Activated effector memory CD4-positive, alpha-beta T cell treated with Interleukin-2 at 50 U/mL for 16 hours (primary cell): ENCODE results near the gene FBLN2.
"Not testable (repeated sequence)": the region's sequence is repeated elsewhere in the genome, so short reads cannot be mapped to it uniquely, and the experiment has no call there.

Source experiments
- DNase-seq: peaks from one replicate; pipeline ENCODE4 v3.0.0-alpha.2; 2020

FBLN2 gene

DNA sequence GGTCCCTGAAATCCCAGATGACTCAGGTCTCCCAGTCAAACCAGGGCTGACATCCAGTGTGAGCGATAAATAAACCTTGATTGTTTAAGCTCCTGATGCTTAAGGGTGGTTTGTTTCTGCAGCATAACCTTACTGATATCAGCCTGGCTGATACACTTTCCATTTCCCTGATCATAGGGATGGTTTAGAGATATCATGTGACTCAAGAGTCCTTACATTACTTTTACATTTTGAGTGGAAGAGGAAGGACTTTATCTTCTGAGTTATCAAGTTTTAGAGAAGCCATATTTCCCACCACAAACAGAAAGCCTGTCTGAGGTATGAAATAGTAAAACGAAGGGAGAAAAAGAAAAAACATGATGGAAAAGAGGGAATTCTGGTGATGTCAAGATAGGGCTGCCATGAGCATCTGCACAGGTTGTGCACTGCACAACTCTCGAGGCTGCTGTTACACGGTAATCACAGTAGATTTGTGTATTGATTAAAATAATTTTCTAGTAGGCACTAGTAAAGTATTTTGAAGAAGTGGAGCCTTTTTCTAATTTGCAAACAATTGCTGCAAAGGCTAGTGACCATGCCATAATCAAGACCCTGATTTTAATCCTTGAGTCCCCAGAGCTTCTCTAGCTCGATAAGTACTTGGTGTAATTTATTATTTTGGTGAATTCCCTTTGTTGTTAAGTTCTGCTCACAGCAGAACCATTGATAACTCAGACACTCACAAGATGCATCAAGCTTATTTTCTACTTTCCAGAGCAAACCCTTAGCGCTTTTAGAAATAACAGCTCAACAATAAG is 34.1 kb upstream of the FBLN2 start:
- DNase-seq = no peak

DNA sequence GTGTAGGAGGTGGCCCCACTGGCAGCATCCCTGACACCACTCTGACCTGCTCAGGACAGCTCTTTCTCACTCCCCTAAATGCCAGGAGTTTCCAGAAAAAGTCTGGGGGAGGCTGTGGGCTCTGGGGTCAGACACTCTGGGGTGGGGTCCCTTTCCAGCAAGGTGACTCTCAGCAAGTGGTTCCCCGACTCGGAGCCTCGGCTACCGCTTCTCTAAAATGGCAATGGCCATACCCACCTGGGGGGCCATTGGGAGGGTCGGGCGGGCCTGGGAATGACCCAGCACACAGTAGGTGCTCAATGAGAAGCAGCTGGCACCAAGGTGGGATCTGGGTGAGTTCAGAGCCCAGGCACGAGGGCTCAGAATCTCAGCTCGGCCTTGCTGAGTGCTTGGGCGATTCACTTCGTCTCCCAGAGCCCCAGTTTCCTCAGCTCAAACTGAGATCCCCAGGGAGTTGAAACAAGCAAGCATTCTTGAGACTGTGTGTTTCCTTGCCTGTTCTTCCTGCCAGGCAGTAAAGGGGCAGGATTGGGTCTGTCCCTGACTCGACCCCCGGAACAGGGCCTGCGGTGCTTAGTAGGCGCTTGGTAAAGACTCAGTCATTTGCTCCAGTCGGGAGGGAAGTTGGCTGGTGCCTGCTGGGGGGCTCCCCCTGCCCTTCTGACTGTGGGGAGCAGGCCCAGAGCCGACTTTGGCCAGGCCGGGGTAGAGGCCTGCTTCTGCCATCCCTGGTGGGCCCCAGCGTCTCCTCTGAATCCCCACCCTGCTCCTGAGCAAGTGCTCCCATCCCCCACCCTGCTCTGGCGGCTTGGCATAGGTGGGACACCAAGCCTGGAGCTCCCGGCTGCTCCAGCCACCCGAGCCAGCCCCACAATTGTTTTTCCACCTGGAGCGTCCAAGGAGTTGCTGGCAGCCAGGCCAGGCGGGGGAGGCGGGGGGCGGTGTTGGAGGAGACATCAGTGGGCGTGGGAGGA is 32.9 kb upstream of the FBLN2 start:
- no peak for DNase-seq

DNA sequence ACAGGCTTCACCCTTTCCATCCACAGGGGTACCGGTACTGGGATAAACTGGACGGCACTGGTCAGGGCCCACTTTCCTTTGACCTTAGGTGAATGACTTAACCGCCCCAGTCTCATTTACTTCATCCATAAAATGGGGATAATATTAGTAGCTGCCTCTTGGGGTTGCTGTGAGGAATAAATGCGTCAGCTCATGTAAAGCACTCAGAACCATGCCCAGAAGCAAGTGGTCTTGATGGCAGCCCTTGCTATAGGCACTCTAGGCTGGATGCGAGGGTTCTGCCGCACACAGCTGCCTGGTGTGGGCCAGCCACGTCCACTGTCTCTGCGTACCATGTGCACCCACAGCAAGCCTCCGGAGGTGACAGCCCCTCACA is 32.2 kb upstream of the FBLN2 start:
- no peak for DNase-seq

DNA sequence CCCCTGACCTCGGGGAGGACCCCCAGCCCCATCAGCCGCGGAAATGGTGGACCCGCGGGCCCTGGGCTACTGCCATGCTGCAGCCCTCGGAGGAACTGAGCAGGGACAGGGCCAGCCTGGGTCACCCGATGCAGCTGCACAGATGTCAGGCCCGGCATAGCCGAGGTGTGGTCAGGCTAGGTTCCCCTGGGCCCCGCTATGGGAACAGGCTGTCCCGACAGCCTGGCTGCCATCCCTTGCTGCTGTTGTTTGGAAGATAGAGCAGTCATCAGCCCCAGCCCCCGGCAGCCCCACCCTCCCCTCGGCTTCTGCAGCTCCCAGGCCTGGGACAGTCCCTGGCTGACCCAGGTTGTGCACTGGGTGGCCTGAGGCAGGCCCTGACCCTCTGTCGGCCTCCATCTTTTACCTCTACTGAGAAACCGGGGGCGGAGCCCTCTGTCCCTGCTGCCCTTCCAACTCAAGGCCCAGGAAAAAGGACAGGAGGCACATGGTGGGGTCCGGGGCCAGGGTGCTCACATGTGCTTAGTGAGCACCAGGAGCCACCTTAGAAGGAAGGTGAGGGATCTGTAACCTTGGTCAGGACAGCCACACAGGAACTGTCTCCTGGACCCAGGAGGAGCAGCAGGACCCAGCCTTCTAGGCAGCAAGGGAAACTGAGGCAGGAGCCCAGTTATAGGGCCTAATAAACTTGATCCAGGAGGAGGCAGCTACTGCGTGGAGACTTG is 31.5 kb upstream of the FBLN2 start:
- DNase-seq = no peak

DNA sequence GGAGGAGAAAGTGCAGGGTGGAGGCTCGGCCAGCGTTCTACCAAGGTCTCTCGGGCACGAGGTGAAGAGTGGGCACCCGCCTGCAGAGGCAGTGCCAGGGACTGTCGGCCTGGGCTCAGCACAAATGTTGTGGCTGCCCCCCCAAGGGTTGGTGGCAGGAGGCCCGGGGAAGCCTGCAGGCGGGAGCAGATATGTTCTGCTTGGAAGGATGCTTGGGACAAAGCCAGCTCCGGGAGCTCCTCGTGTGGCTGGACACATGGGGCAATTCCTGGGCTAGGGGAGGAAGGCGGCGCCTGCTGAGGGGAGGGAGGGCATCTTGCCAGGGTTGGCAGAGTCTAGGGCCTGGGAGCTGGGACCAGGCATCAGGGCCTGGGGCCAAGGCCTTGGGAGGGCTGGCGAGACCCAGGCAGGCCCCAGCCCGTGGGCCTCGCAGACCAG is 30.4 kb upstream of the FBLN2 start:
- no peak for DNase-seq

DNA sequence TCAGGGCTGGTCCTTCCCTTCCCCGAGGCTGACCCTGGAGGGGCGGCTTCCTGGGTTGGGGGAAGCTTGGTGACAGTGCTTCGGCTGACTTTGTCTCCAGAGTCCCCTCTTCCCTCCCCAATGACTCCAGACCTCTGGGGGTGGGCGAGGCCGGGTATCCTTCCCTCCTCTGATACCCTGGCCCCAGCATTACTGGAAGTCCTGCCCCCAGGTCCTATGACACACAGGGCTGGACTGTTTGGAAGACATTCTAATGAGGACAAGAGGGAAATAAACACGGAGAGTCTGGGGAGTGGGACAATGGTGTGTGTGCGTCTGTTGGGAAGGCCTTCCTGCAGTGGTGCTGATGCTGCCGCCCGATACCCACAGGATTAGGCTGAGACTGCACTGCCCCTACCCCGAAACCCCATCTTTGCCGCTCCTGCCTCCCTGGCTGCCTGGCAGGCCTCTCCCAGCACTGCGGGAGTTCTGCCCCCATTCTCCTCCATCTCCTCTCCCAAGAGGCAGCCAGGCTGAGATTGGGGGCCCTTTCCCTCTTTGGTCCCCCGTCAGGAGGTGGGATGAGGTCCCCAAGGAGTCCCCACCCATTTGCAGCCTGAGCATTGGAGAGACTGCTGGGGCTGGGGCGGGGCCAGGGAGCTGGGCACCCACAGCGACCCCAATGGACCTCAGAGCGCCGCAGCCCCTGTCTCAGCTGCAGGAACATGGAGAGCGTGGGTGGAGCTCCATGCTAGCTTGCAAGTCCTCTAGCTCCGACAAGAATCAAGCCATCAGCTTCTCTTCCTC is 29.7 kb upstream of the FBLN2 start:
- DNase-seq = no peak

DNA sequence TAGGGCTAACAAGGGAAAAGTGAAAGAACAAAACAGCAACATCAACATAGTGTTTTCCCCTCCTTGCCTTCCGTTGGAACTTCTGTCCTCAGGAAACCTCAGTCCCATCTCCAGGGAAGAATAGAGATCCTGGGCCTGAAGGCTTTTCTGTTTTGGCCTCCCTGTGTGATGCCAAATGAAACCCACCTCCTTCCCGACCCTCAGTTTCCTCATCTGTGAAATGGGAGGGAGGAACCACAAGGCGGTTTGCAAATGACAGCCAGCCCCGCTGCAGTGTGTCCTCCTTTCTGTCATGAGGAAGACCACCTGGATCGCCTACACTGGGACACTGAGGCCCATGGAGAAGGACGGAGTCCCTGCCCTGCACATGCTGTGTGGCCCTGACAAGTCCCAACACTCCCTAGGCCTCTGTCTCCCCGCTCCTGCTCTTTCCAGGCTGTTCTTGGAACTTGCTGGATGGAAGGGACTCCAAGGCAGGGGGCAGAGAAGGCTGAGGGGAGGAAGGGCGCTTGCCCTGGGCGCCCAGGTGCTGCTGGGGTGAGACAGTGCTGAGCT is 28.5 kb upstream of the FBLN2 start:
- no peak for DNase-seq

DNA sequence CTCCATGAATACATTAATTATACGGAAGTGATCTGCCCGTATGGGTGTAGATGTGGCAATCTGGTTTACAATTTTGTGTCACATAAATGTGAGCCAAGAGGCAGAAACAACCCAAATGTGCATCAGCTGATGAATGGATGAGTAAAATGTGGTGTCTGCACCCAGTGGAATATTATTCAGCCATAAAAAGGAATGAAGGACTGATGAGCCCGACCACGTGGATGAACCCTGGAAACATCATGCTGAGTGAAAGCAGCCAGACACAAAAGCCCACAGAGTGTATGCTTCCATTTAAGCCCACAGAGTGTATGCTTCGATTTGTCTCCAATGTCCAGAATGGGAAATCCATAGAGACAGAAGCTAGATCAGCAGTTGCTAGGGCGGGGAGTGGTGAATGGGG is 27.6 kb upstream of the FBLN2 start:
- no peak for DNase-seq

DNA sequence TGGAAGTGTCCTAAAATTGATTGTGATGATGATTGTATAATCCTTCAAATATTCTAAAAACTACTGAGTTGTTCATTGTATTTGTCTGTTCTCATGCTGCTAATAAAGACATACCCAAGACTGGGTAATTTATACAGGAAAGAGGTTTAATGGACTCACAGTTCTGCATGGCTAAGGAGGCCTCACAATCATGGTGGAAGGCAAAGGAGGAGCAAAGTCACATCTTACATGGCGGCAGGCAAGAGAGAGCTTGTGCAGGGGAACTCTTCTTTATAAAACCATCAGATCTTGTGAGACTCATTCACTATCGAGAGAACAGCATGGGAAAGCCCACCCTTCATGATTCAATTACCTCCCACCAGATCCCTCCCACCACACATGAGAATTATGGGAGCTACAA is 27.2 kb upstream of the FBLN2 start:
- not testable (repeated sequence) for DNase-seq

DNA sequence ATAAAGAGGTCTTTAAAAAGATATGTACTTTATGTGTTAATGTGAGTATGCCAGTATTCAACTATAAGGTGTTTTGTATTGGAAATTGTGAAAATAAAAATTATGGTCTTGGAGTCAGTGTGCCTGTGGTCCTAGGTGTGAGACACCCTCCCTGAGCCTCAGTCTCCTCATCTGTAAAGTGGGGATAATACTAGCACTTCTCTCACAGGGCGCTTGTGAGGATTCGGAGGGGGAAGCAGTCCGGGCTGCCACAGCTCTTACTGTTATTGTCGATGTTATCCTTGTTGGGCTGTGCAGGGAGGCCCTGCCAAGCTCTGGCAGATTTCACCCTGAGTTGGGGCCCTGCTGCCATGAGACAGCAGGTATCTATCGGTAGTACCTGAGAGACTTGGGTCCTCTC is 26.7 kb upstream of the FBLN2 start:
- no peak for DNase-seq

DNA sequence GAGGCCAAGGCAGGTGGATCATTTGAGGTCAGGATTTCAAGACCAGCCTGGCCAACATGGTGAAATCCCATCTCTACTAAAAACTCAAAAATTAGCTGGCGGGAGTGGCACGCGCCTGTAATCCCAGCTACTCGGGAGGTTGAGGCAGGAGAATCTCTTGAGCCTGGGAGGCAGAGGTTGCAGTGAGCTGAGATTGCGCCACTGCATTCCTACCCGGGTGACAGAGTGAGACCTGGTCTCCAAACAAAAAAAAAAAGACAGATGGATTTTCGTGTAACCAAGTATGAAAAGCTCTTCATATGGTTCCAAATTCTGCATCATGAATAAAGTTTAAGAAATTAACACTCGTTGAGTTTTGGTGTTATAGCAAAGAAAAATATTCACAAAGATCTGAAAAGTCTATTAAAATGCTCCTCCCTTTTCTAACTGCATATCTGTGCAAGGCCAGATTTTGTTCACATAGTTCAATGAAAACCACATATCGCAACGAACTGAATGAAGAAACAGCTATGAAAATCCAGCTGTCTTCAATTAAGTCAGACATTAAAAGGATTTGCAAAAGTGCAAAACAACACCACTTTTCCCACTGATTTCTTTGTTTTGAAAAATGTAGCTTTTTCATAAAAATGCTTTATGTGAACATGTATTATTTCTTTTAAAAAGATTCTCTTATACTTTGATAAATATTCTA is 23.8 kb upstream of the FBLN2 start:
- DNase-seq = no peak

DNA sequence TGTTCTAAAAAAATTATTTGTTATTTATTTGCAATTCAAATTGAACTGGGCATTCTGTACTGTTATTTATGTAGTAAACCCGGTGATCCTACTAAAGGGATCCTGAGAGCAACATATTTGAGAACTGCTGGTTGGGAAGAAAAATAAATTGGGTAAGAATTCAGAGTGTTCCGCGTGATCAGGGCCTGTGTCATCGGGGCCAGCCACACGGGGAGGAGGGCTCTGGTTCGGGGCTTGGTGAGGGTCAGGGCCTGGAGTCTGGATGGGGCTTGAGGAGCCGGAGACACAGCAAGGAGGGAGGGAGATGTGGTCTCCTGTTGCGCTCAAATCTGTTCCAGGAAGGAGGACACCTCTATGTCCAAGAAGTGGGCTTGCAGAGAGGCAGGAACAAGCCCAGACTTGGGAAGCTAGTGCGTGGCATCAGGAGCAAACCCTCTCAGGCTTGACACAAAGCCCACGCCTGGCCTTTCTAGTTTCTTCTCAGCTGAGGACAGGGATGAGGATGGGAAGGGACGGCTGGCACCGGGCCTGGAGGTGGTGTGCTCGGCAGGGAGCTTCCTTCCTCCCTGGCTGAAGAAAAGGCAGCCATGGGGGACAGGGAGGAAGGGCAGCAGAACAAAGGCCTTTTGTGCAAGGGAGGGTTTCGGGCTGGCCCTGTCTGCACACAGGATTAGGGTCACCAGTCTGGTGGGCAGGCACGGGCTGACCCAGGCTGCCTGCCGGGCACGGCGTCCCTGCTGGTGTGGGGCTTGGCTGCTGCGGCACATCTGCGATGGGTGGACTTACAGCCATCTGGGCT is 22.9 kb upstream of the FBLN2 start:
- DNase-seq = no peak

DNA sequence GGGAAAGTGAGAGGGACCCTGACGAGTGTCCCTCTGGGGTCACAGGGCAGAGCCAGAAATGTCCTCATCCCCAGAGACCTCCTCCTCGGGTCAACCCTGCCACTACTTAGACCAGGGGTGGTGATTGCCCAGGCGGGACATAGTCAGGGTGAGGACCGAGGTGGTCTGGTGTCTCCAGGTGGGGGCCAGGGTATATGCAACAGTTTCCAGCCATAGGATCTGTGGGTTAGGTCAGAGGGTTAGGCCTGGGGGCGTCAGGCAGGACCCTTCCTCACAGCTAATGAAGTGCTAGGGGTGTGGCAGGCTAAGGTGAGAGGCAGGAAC is 22.3 kb upstream of the FBLN2 start:
- DNase-seq = no peak

DNA sequence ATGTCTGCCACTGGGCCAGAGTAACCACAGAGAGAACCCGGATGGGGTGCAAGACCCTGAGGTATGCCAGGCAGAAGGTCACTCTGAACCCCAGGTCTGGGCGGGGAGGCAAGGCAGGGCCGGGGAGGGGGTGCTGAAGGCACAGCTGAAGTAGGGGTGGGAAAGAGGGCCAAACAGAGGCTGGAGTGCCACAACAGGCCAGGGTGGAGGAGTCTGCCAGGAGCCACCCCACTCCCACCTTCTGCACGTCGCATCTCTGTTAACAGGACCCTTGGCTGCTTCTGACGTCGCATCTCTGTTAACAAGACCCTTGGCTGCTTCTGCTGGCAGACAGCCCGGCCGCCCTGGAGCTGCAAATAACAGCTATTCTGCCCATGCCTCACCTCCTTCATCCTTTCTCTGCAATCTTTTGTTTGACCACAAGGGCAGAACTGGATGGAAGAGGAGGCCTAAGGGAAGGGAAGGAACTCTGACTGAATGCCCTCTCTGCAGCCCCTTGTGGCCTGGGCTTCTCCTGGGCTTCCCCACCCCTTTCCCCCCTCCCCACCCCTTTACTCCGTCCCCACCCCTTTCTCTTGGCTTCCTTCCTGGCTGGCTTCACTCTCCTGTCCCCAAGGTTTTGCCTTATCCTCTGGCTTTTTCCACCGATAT is 20.6 kb upstream of the FBLN2 start:
- DNase-seq = no peak

DNA sequence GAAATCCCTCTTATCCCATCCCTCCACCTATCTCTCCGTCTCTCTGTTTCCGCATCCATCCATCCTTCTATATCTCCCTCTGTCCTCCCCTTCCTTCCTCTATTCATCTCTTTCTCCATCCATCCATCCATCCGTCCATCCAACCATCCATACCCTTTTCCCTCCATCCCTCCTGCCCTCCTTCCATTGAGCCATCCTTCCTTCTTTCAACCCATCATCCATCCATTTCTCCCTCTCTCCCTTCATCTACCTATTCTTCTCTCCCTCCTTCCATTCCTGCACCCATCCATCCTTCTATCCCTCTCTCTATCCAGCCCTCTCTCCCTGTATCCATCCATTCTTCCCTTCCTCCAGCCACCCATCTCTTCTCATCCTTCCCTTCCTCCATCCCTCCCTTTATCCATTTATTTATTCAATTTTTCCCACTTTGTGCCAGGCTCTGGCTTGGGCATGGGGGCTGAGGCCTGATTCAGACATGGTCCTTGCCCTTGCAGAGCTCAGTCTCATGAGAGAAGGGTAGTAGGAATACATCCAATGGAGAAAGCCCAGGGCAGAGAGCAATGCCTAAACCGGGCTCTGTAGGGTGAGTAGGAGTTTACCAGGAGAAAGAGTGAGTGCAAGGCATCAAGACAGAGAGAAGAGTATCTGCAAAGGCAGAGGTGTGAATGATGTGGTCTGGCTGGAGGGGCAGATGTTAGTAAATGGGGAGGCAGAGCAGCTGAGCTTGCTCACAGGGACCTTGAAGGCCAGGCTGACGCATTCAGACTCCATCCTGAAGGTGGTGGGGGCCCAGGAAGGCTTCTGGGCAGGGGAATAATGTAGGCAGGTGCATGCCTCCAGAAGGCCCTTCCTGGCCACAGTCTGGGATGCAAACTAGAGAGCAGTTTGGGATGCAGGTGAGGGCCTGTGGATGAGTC is 19.5 kb upstream of the FBLN2 start:
- no peak for DNase-seq

DNA sequence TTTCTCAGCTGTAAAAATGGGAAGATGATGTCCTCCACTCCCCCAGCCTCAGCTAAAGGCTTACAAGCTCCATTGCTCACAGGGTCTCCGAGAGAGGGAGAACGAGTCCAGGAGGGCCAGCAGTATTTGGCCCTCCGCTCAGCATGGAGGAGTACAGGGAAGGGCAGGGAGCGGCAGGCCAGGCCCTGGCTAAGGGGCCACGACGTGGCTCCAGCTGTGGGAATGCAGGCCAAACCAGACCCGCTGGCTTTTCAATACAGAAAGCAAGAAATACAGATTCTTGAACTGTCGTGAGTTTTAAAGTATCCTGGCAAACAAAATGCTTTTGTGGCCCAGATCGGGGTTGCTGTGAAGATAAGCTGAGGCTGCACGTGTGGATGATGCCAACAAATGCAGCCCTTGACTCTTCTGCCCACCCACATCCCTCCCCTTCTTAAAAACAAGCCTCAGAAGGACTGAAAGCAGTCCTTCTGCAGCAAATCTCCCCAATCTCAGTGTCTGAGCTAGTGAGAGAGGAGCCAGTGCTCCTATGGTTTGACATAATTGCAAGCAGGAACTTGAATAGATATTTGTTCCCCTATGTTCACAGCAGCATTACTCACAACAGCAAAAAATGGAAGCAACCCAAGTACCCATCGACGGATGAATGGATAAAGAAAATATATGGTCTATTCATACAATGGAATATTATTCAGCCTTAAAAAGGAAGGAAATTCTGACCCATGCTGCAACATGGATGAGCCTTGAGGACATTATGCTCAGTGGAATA is 18.5 kb upstream of the FBLN2 start:
- DNase-seq = no peak

DNA sequence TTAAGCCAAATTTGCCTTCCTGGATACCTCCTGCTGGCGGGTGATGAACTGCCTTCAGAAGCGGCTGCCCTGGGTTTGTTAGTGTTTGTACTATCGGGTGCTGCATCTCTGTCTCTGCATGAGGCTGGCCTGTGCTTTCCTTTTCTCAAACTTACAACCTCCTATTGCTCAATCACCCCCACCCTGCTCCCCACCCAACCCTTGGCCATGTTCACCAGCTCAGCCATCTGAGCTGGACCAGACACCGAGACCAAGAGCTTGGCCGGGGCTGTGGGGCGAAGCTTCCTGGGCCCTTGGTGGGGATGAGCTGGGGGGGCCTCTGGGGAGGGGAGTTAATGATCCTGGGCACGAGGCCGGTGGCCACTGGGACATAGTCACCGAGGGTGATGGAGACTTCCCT is 16.8 kb upstream of the FBLN2 start:
- DNase-seq = no peak

DNA sequence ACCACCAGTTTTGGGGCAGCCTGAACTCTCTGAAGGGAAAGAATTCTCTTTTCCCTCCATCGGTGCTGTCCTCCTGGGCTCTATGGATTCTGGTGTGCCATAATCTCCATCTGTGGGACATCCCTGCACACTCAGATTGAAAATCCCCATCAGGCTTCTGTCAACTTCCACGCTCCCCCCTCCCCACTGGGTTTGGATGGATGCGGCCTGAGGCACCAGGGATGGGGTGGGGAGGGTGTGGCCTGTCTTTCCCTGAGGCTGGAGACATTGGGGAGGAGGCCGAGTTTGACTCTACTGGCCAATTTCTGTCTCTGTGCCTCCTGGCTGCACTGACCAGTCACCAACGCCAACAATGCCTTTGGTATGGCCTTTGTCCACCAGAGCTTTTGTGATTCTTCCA is 16.3 kb upstream of the FBLN2 start:
- no peak for DNase-seq
